OCI-LY3 (cell line): Measurements from ENCODE around the gene PEX26.

Experiments
- H2AFZ ChIP-seq: fragments of 200-600, 300-600 bp; shearing (Covaris generic); 2 replicates; pipeline ENCODE4 v1.6.0; 2014; ENCODE audit warnings: antibody characterized with exemption, low read depth, low read length
- H3K27ac ChIP-seq: fragments of 200-600, 300-600 bp; sonication (generic); 2 replicates; pipeline ENCODE4 v1.5.1; 2014; ENCODE audit warnings: mild to moderate bottlenecking, low read length, moderate library complexity, mixed read lengths
- H3K27me3 ChIP-seq: fragments of 200-600, 300-600 bp; sonication (generic); 2 replicates; pipeline ENCODE4 v1.6.1; 2014; ENCODE audit warnings: low read depth, low read length, mixed read lengths
- H3K36me3 ChIP-seq: fragments of 200-600, 300-600 bp; sonication (generic); replicated peaks from 2 replicates; pipeline ENCODE3; 2014; ENCODE audit warnings: low read depth, low read length, mixed read lengths
- H3K4me1 ChIP-seq: fragments of 300-600, 200-600 bp; sonication (generic); 2 replicates; pipeline ENCODE4 v1.6.1; 2014; ENCODE audit warnings: low read length, mixed read lengths
- H3K4me2 ChIP-seq: fragments of 200-600, 300-600 bp; sonication (generic); 2 replicates; pipeline ENCODE4 v1.6.1; 2014; ENCODE audit warnings: low read length, mixed read lengths
- H3K4me3 ChIP-seq: fragments of 300-600, 200-600 bp; sonication (generic); 2 replicates; pipeline ENCODE4 v1.5.1; 2014; ENCODE audit warnings: antibody characterized with exemption, mild to moderate bottlenecking, low read length, moderate library complexity
- H3K79me2 ChIP-seq: fragments of 300-600, 200-600 bp; shearing (Covaris generic); 2 replicates; pipeline ENCODE4 v1.6.1; 2014; ENCODE audit warnings: mild to moderate bottlenecking, low read length, mixed read lengths
- H3K9ac ChIP-seq: fragments of 300-600, 200-600 bp; shearing (Covaris generic); 2 replicates; pipeline ENCODE4 v1.6.0; 2014; ENCODE audit warnings: mild to moderate bottlenecking, low read length, moderate library complexity
- H3K9me3 ChIP-seq: fragments of 200-600, 300-600 bp; shearing (Covaris generic); 2 replicates; pipeline ENCODE4 v1.6.1; 2014; ENCODE audit warnings: low read length, mixed read lengths; ENCODE audit not compliant: insufficient read depth
- H4K20me1 ChIP-seq: fragments of 200-600, 300-600 bp; sonication (generic); 2 replicates; pipeline ENCODE4 v1.6.1; 2016; ENCODE audit warnings: low read length, mixed read lengths; ENCODE audit not compliant: insufficient read depth
- EZH2phosphoT487 ChIP-seq: fragments of 200-600 bp; shearing (Covaris generic); IDR thresholded peaks from 2 replicates; pipeline ENCODE4 v1.6.1; 2018; ENCODE audit warnings: antibody characterized with exemption, mixed run types, low read depth
- TF ChIP-seq, protein P1 (sequence below): fragments of 200-600, 300-600 bp; sonication (generic); IDR thresholded peaks from 2 replicates; pipeline ENCODE4 v1.5.1; 2014; ENCODE audit warnings: antibody characterized with exemption, low read length, low read depth

The PEX26 gene

DNA sequence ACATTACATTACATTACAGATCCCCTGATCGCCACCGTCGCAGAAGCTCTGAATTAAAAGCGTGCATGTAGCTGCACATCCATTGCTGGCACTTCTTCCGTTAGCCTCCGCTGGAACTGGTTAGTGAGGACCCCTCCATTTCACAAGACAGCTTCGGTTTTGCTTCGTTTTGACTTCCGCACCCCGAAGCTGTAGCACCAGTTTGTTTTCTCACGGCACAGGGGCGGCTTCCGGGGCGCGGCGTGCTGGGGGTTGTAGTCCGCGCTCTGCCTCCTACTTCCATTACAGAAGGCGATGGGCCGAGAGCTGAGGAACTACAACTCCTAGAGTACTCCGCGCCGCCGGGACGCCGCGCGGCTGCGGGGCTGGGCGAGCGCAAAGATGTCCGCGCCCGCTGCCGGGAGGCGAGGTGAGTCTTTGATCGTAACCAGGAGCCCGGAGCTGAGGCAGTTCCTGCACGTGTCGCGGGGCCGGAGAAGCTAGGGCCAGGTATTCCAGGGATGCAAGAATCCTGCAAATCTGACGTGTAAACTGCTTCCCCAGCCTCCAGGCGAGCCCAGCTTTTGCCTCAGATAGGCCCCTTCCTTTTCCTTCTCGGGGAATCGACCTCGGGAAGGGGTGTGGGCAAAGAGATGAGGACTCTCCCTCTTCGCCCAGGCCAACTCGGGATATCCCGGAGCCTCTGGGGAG is at the start of gene PEX26:
Gene PEX26 (plus strand): TSS at position 352 of the 690 bp plus-strand sequence. CDS start 387 bp downstream, outside the sequence.
- Histone ChIP-seq H3K79me2 (peaks cover 33% of the 10 kb centered on the region), H3K9me3 (no peaks in the 10 kb centered on the region), H3K36me3 (peaks cover 11% of the 10 kb centered on the region), H3K4me2 (peak within 1 kb of the TSS; percentile 84), H2AFZ (peak within 1 kb of the TSS; percentile 75), H3K4me3 (peak within 1 kb of the TSS; percentile 83), H4K20me1 (no peaks in the 10 kb centered on the region), H3K27ac (peak within 1 kb of the TSS; percentile 38), H3K4me1 (peaks cover 30% of the 10 kb centered on the region), H3K27me3 (no peaks in the 10 kb centered on the region), H3K9ac (peak within 1 kb of the TSS; percentile 81)
- no peak for TF ChIP-seq EZH2phosphoT487
- TF ChIP-seq, protein P1, sequence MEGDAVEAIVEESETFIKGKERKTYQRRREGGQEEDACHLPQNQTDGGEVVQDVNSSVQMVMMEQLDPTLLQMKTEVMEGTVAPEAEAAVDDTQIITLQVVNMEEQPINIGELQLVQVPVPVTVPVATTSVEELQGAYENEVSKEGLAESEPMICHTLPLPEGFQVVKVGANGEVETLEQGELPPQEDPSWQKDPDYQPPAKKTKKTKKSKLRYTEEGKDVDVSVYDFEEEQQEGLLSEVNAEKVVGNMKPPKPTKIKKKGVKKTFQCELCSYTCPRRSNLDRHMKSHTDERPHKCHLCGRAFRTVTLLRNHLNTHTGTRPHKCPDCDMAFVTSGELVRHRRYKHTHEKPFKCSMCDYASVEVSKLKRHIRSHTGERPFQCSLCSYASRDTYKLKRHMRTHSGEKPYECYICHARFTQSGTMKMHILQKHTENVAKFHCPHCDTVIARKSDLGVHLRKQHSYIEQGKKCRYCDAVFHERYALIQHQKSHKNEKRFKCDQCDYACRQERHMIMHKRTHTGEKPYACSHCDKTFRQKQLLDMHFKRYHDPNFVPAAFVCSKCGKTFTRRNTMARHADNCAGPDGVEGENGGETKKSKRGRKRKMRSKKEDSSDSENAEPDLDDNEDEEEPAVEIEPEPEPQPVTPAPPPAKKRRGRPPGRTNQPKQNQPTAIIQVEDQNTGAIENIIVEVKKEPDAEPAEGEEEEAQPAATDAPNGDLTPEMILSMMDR: no peak

GRCh38 chr22:18028817-18029527 is 48.8 kb upstream of the PEX26 start:
- H3K4me3 ChIP-seq: no peak overlapping the region
- H3K36me3 ChIP-seq: no peaks in the 10 kb centered on the region
- no peaks in the 10 kb centered on the region for H4K20me1 ChIP-seq
- peaks cover 19% of the 10 kb centered on the region for H3K4me1 ChIP-seq
- H2AFZ ChIP-seq: no peak overlapping the region
- H3K79me2 ChIP-seq: no peaks in the 10 kb centered on the region
- no peaks in the 10 kb centered on the region for H3K9me3 ChIP-seq
- no peak overlapping the region for H3K9ac ChIP-seq
- no peak overlapping the region for H3K4me2 ChIP-seq
- H3K27ac ChIP-seq: no peak overlapping the region
- peaks cover 23% of the 10 kb centered on the region for H3K27me3 ChIP-seq
- TF ChIP-seq, protein P1: no peak
- TF ChIP-seq EZH2phosphoT487: no peak

- peaks cover 18% of the 10 kb centered on the region for H3K4me1 ChIP-seq
- no peak overlapping the region for H3K9ac ChIP-seq
- no peaks in the 10 kb centered on the region for H3K9me3 ChIP-seq
- no peak overlapping the region for H2AFZ ChIP-seq
- H4K20me1 ChIP-seq: no peaks in the 10 kb centered on the region
- no peak for TF ChIP-seq EZH2phosphoT487
- TF ChIP-seq, protein P1: no peak
- no peaks in the 10 kb centered on the region for H3K79me2 ChIP-seq
- peaks cover 23% of the 10 kb centered on the region for H3K27me3 ChIP-seq
- no peak overlapping the region for H3K4me2 ChIP-seq
- H3K27ac ChIP-seq: no peak overlapping the region
- H3K4me3 ChIP-seq: no peak overlapping the region
- H3K36me3 ChIP-seq: no peaks in the 10 kb centered on the region
Measured at GRCh38 chr22:18029686-18030267, 48.0 kb upstream of the PEX26 start.
